ENCODE results near the gene RFTN1. TPM values are rescaled to one million over a fixed set of nuclear protein-coding genes. Genes with fewer than 3 reads are reported as not detected.

The RFTN1 gene
- total RNA-seq, 1 donor from 2014 or later = 0.92 TPM

GRCh38 chr3:16365491-16366128 is 147.9 kb downstream of the RFTN1 start:
- peaks cover 13% of the 10 kb centered on the region for H3K4me1 Mint-ChIP-seq
- no peak for DNase-seq (ENCODE audit: low spot score)
- no peaks in the 10 kb centered on the region for H3K27me3 ChIP-seq
- peaks cover 17% of the 10 kb centered on the region for H3K4me1 ChIP-seq
- no peaks in the 10 kb centered on the region for H3K36me3 ChIP-seq
- no peaks in the 10 kb centered on the region for H3K9me3 ChIP-seq (ENCODE audit: low read depth)
- H3K79me2 ChIP-seq (ENCODE audit: low read depth) = no peaks in the 10 kb centered on the region
- H3K4me3 ChIP-seq = no peak overlapping the region
- no peak overlapping the region for H2AFZ ChIP-seq (replicated peaks)
- no peak overlapping the region for H3K4me3 Mint-ChIP-seq
- H3F3A ChIP-seq (ENCODE audit: low read depth) = peaks cover 18% of the 10 kb centered on the region
- no peaks in the 10 kb centered on the region for H4K20me1 ChIP-seq (ENCODE audit: low read depth)
- peak overlapping the region; percentile 35 for H3K27ac Mint-ChIP-seq
- H3K9me3 Mint-ChIP-seq = no peaks in the 10 kb centered on the region
- peaks cover 4% of the 10 kb centered on the region for H3K36me3 Mint-ChIP-seq
- H3K9ac ChIP-seq = no peak overlapping the region
- peaks cover 3% of the 10 kb centered on the region for H3K27me3 Mint-ChIP-seq (ENCODE audit: insufficient read depth, low read depth)
- H3K27ac ChIP-seq = no peak overlapping the region
- no peak overlapping the region for H3K4me2 ChIP-seq
- TF ChIP-seq EZH2 (IDR thresholded peaks at IDR 0.05) (no peak), CTCF (IDR thresholded peaks at IDR 0.05) (no peak), EZH2phosphoT487 (IDR thresholded peaks at IDR 0.05) (no peak)

DNA sequence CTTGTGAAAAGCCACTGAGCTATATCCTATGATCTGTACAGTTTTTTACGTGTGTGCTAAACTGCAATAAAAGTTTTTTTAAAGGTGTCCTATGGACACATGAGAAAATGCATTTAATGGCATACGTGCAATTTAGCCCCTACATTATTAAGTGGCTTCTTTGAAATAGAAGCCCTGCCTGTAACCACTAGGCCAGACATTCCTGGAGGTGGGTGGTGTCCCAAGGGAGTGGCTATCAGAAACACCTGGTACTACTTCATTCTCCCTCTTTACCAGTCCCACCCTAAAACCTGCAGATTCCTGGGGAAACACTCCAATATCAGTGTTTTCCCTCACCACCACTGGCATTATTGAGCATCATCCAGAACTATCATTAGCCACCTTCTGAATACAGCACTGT is 148.5 kb downstream of the RFTN1 start:
- Histone ChIP-seq H3K9me3 (ENCODE audit: low read depth) (no peaks in the 10 kb centered on the region), H3K4me1 (peaks cover 10% of the 10 kb centered on the region), H3K4me2 (no peak overlapping the region), H3K27ac (no peak overlapping the region), H3K36me3 (no peaks in the 10 kb centered on the region), H3K4me3 (no peak overlapping the region), H4K20me1 (ENCODE audit: low read depth) (no peaks in the 10 kb centered on the region), H2AFZ (replicated peaks) (no peak overlapping the region), H3K27me3 (no peaks in the 10 kb centered on the region), H3F3A (ENCODE audit: low read depth) (peaks cover 11% of the 10 kb centered on the region), H3K9ac (no peak overlapping the region), H3K79me2 (ENCODE audit: low read depth) (no peaks in the 10 kb centered on the region)
- Mint-ChIP-seq H3K4me1 (peaks cover 8% of the 10 kb centered on the region), H3K36me3 (peaks cover 4% of the 10 kb centered on the region), H3K27ac (no peak overlapping the region), H3K27me3 (ENCODE audit: insufficient read depth, low read depth) (peaks cover 3% of the 10 kb centered on the region), H3K4me3 (no peak overlapping the region), H3K9me3 (no peaks in the 10 kb centered on the region)
- no peak for DNase-seq (ENCODE audit: low spot score)
- TF ChIP-seq CTCF (IDR thresholded peaks at IDR 0.05) (no peak), EZH2 (IDR thresholded peaks at IDR 0.05) (no peak), EZH2phosphoT487 (IDR thresholded peaks at IDR 0.05) (no peak)

DNA sequence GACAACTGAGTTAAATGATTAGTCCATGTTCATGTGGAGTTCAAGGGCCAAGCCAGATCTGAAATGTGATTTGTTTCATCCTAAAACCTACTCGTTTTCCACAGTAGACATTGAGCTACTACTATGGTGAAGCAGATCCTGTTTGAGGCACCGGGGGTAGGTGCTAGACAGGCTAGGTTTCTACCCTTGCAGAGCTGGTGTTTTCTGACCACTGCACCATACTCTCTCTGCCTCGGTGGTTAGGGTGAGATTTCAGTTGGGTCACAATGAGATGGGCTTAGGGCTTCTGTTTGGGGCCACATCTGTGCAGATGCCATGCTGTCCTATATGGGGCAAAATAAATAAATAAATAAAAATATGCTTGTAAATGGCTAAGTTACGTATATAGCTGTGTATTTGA is 149.2 kb downstream of the RFTN1 start:
- no peaks in the 10 kb centered on the region for H4K20me1 ChIP-seq (ENCODE audit: low read depth)
- H3K27me3 Mint-ChIP-seq (ENCODE audit: insufficient read depth, low read depth) = peaks cover 3% of the 10 kb centered on the region
- no peak overlapping the region for H3K9ac ChIP-seq
- H3K9me3 Mint-ChIP-seq = no peaks in the 10 kb centered on the region
- H3K27ac ChIP-seq = no peak overlapping the region
- no peak for DNase-seq (ENCODE audit: low spot score)
- no peak overlapping the region for H2AFZ ChIP-seq (replicated peaks)
- TF ChIP-seq CTCF (IDR thresholded peaks at IDR 0.05) (no peak), EZH2phosphoT487 (IDR thresholded peaks at IDR 0.05) (no peak), EZH2 (IDR thresholded peaks at IDR 0.05) (no peak)
- no peaks in the 10 kb centered on the region for H3K79me2 ChIP-seq (ENCODE audit: low read depth)
- no peak overlapping the region for H3K4me3 Mint-ChIP-seq
- no peak overlapping the region for H3K27ac Mint-ChIP-seq
- no peak overlapping the region for H3K4me3 ChIP-seq
- peaks cover 4% of the 10 kb centered on the region for H3K36me3 Mint-ChIP-seq
- H3K27me3 ChIP-seq = no peaks in the 10 kb centered on the region
- H3K4me1 Mint-ChIP-seq = peaks cover 2% of the 10 kb centered on the region
- H3K36me3 ChIP-seq = no peaks in the 10 kb centered on the region
- no peak overlapping the region for H3K4me2 ChIP-seq
- peaks cover 4% of the 10 kb centered on the region for H3K4me1 ChIP-seq
- H3F3A ChIP-seq (ENCODE audit: low read depth) = peaks cover 5% of the 10 kb centered on the region
- H3K9me3 ChIP-seq (ENCODE audit: low read depth) = no peaks in the 10 kb centered on the region
